HG03139 (cell line): Measurements from ENCODE around the gene POLE2.
"Not testable (repeated sequence)": the region's sequence is repeated elsewhere in the genome, so short reads cannot be mapped to it uniquely, and the experiment has no call there.

Experiments
- ATAC-seq: cut with Tn5 transposase; IDR thresholded peaks from one replicate; pipeline ENCODE4 v1.9.1; 2021; ENCODE audit not compliant: unreplicated experiment

The POLE2 gene

DNA sequence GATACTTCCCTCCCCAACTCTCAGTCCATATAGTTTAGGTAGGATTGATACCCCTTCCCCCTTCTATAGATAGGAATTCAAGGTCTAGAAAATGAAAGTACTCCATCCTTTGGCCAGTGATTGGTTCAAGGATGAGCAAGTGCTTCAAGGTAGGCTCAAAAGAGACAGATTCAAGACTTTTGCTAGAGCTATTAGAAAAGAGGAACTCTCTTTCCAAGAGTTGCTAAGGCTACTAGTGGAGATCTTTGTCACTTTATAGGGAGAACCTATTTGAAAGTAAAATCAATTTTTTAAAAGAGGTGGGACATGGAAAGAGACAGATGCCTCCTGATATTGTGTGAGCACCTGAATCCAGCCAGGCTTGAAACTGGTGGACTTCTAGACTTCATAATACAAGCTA, 17.5 kb downstream of the POLE2 start:
- no peak for ATAC-seq

DNA sequence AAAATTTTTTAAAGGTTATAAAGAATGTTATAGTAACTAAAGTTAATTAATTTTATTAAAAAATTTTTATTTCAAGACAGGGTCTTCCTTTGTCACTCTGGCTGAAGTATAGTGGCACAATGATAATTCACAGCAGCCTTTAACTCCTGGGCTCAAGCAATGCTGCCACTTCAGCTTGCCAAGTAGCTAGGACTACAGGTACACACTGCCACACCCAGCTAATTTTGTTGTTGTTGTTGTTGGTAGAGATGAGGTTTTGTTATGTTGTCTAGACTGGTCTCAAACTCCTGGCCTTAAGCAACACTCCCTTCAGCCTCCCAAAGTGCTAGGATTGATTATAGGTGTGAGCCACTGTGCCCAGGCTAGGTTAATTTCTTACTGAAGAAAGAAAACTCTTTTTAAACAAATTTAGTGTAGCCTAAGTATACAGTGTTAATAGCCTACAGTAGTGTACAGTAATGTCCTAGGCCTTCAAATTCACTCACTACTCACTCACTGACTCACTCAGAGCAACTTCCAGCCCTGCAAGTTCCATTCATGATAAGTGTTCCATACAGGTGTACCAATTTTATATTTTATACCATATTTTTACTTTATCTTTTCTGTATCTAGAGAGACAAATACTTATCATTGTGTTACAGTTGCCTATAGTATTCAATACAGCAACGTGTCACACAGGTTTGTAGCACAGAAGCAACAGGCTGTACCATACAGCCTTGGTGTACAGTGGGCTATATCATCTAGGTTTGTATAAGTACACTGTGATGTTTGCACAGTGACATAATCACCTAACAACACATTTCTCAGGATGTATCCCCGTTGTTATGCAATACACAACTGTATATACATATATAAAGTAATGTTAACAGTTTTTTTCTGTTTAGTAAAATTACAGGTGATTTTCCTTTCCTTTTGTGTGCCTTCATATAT, 28.2 kb downstream of the POLE2 start:
- no peak for ATAC-seq

GRCh38 chr14:49657500-49657899, 30.5 kb downstream of the POLE2 start:
- ATAC-seq = not testable (repeated sequence)

DNA sequence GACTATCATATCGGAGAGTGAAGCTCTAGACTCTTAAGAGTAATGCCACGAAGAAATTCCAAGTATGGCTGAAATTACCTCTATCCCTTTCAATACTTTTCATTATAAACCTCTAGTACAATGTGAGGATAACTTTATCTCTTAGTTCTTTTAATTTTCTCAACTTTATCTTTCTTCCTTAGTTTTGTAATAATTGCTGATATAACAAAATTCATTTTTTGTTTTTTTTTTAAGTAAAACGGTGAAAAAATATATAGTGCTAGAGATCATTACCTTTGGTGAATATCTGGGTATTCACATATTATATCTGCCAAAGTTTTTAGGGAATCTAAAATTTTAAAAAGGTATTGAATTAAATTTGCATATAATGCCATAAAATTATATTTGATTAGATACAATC, 33.5 kb downstream of the POLE2 start:
- no peak for ATAC-seq

- no peak for ATAC-seq
These were observed 34.5 kb downstream of the POLE2 start for GRCh38 chr14:49653508-49653907.

DNA sequence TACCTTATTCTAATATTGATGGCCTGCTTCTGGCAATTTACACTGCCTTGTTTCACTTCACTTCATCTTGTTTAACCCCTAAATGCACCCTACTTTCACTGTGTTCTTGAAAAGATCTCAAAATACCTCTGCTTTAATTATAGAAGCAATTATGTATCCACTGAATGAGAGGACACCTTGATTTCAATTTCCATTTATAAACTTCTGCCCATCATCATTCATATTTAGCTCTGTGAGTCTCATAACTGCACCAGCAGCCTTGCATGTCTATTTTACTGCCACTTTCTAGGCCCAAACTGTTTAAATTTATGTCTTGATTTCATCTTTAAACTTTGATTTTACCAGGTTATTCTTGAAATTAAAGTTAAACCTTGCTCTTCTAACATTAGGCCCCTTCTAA, 45.9 kb downstream of the POLE2 start:
- ATAC-seq = no peak

DNA sequence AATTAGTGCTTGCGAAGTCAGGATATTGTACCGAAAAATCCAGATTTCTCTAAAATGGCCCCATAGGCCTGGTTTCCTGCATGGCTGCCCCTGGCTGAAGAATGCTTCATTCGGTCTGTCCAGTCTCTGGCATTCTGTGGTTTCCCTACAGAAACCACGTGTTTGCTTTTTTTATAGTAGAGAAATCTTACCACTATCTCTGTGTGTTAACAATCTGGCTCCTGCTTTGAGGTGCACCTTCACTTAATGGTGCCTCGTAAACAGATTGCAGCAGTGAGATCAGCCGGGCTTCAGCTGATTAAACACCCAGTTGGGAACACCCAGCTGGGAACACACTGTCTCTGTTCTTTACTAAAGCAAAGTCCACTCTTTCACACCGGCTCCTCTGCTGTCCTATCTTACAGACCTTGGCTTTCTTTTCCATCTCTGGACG, 46.3 kb downstream of the POLE2 start:
- ATAC-seq = no peak

DNA sequence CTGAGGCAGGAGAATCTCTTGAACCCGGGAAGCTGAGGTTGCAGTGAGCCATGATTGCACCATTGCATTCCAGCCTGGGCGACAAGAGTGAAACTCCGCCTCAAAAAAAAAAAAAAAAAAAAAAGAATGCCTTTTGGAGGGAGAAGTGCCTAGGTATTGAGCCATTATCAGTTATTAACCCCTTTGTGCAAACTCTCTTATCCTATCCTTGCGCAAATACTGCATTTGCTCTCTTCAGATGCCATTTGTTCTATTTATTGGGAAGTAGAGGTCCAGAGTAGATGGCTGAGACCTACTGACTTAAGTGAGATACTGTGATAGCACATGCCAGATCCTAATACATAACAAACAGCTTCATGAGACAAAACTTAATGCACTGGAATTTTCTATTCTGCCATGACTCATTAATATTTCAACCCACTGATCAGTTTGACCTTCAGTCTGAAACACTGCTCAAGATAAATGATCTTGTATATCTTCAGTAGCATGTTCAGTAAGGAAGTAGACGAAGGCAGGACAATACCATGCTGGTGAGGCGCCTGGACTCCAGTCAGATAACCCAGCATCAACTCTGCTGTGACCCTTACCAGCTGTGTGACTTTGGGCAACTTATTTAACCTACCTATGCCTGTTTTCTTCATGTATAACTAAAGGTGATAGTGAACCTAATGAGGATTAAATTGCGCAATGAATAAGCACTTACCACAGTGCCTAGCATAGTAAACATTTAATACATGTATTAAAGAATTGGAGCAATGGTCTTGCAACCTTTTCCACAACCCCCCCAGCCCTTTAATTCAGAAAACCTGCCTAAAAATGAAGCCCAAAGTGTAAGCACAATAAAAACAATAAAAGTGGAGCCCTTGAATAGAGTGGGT, 47.2 kb downstream of the POLE2 start:
- ATAC-seq = no peak

- no peak for ATAC-seq
These were observed 50.4 kb downstream of the POLE2 start for GRCh38 chr14:49637534-49638078.

DNA sequence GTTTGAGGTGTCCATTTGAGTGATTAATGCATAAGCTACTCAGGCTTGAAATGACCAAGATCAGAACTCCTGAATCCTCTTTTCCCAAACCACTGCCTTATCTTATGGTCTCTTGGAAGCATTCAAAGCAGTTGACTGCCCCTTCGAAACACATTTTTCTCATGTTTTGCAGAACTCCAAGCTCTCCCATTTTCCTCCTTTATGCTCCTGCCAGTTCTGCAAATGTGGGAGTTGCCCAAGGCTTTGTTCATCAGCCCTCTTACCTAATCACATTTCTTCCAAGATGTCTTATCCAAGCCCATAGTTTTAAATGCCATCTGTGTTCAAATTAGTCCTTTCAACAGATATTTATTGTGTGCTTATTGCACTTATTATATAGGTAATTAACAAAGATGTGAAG, 51.1 kb downstream of the POLE2 start:
- no peak for ATAC-seq

DNA sequence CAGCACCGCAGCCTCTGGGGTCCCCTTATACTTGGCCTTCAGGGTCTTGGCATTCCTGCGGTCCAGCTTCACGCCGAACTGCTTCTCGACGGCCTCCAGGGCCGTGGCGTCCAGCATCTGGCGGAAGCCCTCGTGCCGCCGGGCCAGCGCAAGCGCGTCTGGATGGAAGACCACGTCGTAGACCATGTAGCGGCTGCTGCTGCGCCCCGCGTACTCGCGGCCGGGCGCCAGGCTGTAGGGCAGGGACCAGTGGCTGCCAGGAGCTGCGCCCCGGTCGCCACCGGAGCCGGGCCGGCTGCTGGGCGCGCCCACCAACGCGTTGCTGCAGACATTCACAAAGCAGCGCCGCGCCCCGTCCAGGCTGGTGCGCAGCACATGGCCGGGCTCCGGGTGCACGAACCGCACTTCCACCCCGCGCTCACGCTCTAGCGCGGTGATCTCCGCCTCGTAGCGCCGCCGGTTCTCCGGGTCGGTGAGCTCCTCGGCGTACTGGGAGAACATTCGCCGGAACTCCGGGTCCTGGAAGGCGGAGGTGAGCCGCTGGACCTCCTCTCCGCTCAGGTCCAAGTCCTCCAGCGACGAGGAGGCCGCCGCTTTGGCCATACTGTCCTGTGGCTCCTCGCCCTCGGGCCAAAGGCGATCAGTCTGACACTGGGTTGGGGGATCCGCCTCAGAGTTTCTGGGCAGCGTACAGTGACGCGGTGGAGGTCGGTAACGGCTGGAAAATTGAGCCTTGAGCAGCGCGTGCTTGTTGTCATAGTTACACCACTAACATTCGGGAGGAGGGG, 53.3 kb downstream of the POLE2 start, which contains the start of gene DNAAF2:
DNAAF2 (minus strand) TSS at position 698 of the 788 bp plus-strand sequence; CDS start at position 603, 95 bp downstream.
- ATAC-seq = peak; percentile 24

DNA sequence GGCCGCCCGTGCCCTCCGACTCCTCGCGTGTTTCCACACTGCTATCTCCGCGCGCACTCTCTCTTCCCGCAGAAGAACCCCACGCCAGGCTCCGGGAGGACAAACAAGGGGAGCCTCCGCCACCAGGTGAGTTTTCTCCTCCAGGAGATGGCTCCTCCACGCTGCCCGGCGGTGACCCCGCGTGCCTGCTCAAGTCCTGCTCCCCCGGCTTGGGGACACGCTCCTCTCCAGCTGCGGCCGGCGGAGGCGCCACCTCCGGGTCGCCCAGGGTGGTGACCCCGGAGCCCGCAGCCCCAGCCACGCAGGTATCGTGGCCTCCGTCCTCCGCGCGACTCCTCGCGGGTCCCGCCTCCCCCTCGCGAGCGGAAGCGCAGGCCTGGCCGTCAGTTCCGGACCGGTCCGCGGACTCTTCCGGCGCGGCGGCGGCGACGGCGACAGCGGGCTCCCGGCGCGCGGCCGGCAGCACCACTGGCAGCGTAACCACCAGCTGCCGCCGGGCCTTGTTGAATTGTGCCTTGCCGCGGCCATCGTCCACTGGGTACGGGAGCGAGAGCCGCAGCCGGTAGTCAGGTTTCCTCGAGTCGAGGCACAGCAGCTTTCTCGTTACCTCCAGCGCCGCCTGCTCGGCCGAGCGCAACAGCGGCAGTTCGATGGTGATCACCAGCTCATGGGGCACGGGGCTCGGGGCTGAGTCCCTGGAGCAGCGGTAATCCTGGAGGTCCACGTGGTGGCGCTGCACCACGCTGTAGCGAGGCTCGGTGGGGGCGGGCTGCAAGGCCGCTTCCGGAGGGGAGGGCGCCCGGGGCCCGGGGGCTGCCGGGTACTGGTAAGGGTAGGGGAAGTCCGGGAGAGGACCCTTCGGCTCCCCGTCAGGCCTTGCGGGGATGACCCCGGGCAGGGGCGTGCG, 54.1 kb downstream of the POLE2 start:
- ATAC-seq = peak; percentile 75

- ATAC-seq = no peak
These were observed 63.8 kb downstream of the POLE2 start for GRCh38 chr14:49623941-49624839.

DNA sequence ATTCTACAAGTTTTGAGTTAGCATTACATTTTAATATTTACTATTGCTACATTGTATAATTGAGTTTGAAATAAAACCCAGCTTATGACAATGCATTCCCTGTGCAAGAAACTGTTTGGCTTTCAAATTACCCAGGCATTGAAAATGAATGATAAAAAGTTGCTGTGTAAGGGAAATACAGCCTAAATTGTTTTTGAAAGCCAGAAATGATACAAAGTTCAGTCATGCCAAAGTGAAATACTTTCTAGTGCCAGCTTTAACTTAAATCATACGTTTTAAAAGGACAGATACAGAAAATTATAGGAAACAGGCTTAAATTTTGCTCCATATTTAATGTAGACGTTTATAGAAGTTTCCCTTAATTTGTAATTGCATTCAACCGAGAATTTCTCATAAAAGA, 64.6 kb downstream of the POLE2 start:
- ATAC-seq = no peak

GRCh38 chr14:49622022-49622607, 65.9 kb downstream of the POLE2 start:
- ATAC-seq = no peak

GRCh38 chr14:49621114-49621881, 66.7 kb downstream of the POLE2 start:
- peak; percentile 31 for ATAC-seq
